GM21528 (cell line): ENCODE results near the gene EPHB2.
"Not testable (repeated sequence)": the region's sequence is repeated elsewhere in the genome, so short reads cannot be mapped to it uniquely, and the experiment has no call there.

ENCODE experiments used
- ATAC-seq: cut with Tn5 transposase; IDR thresholded peaks from one replicate; pipeline ENCODE4 v1.9.1; 2021; ENCODE audit warnings: mild to moderate bottlenecking, moderate library complexity; ENCODE audit not compliant: unreplicated experiment, low FRiP score

EPHB2 gene

DNA sequence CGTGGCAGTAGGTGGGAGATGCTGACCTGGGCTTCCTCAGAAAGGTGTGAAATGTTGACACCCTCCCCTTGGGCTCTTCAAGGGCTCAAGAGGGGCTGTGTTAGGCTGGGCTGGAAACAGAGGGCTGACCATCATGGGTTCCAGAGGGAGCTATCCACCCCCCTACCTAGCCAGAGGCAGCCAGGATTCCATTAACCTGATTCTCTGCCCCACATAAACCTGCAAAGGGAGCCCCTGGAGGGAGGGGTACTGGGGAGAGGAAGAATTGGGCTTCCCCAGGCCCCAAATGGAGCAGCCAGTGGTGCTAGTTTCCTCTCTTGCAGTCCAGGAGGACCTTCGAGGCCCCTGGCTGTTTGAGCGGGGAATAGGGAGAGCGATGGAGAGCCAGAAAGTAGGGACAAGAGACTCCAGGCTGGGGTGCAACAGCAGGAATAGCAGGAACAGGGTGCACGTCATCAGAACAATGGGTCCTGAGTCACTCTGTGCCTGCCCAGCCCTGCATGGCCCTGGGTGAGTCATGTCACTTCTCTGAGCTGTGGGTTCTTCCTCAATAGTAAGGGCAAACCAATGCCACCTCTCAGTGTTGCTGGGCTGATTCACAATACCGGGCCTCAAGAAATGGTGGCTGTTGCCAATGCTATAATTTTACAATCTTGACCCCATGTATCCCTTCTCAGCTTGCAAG lies 121.2 kb downstream of the EPHB2 start:
- ATAC-seq: no peak

DNA sequence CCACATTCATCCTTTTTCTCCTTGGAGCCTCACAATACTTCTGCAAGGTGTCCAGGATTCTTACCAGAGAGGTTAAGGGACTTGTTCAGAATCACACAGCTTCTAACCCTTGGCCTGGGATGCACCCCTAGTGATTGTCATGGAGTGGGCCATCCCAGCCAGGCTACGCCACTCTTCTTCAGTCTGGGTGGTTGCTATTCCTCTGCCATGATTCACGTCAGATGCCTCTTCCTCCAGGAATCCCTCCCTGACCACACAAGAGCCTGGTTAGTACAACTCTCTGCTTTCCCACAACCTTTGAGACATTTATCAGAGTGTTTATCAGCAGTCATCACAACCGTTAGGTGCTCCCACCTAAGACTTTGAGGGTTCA lies 121.8 kb downstream of the EPHB2 start:
- ATAC-seq: no peak

DNA sequence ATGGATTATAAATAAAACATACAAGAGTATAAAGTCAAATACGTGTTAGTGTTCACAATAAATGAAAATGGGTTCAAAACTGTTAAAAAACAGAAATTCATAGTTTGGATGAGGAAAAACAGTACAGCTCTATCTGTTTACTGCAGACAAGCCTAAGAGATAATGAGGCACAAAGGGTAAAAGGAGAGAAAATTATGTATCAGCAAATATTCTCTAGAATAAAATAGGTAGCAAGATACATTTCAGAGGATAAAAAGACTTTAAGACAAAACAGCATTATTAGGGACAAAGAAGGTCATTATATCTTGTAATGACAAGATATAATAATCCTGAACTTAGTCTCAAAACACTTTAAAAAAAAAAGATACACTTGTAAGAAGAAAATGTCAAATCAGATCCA lies 123.1 kb downstream of the EPHB2 start:
- no peak for ATAC-seq

DNA sequence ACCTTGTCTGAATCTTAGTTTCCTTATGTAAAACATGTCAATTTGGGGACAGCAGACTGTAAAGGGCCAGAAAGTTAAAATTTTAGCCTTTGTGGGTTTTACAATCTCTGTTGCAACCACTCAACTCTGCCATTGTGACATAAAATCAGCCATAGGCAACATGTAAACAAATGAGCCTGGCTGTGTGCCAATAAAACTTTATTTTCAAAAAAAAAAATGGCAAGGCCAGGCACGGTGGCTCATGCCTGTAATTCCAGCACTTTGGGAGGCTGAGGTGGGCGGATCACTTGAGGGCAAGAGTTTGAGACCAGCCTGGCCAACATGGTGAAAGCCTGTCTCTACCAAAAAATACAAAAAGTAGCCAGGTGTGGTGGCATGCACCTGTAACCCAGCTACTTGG lies 123.8 kb downstream of the EPHB2 start:
- not testable (repeated sequence) for ATAC-seq

DNA sequence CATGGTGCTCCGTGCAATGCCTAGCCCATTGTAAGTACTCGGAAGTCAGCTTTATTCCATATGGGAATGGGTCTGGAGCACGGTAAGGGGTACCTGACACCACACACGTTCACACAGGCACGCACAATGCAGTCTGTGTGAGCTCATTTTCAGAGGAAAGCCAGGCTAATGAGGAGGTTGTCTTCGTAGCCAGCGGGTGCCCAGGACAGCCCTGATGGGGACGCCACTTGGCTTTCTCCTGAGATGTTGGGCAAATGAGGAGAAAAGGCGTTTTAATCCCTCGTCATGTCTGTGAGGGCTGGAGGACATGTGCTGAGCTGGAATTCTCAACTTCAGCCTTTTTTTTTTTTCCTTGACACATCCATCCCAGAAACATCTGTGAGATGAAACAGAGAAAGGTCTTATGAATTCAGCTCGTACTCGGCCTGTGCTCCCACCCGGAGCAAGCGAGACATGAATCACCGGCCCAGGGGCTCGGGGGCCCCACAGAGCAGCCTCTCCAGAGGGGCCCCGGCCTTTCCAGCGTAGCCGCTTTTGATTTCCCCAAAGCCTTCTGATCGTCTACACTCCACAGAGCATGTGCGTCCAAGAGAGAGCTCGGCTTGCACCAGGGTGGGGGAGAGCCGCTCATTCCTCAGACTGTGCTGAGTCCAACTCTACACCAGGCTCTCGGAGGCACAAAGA lies 125.1 kb downstream of the EPHB2 start:
- no peak for ATAC-seq

DNA sequence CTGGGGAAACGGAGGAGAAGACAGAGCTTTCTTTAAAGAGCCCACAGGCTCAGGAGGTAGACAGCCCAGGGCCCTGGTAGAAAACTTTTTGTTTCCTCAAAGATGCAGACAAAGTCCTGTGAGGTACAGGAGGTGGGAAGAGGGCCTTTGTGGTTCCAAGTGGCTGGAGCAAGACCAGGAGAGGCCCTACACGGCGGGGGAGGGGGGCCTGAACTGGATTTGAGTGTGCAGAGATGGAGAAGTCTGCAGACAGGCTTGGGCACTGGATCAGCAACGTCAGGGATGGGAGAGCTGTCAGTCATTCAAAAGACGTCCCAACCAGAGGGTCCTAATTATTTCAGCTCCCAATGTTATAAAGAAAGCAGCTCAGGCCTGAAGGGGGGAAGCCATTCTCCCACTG lies 126.2 kb downstream of the EPHB2 start:
- no peak for ATAC-seq

DNA sequence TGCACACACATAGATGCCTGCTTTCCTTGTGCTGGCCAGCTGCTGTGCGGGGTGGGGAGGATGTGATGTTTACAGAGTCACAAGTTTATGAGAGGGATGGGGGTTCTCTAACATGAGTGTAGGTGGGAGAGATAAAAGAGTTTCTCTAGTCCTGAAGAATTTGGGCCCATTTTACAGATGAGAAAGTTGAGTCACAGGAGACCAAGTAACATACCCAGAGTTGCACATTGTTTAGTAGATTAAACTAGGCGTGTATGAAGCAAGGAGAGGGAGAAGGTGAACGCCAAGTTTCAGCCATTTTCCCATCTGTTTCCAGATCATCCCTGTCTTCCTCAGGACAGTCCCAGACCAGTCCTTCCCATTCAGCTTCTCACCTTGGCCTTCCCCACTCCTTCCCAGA lies 126.7 kb downstream of the EPHB2 start:
- no peak for ATAC-seq

DNA sequence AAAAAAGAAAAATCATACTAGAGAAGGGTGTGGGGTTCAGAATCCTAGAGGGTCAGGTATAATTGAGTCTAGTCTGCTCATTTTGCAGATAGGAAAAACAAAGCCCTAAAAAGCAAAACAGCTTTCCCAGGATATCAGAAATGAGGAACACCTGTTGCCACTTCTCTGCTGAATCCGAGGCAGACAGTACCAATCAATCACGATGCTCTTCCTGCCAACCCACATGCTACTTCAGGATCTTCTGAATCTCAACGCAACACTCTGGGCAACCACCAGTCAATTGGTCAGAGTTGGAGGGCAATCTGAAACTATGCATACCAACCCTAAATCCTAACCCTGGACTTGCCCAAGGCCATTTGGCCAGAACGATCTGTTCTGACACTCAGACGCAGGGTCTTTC lies 128.3 kb downstream of the EPHB2 start:
- ATAC-seq: no peak

DNA sequence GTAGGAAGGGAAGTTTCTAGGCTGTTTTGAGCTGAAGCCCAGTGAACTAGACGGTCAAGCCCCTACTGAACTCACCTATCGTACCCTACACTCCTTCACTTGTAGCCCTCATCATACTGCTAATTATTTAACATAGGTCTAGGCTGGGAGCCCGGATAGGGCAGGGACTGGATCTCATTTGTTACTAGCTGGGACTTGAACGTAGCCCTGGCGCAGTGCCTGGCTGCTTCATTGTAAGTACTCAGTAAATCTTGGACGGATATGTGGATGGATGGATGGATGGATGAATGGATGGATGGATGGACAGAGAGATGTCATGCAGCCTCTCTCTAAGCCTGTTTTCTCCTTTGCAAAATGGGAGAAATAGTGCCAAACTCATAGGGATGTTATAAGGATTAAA lies 129.2 kb downstream of the EPHB2 start:
- ATAC-seq: no peak

DNA sequence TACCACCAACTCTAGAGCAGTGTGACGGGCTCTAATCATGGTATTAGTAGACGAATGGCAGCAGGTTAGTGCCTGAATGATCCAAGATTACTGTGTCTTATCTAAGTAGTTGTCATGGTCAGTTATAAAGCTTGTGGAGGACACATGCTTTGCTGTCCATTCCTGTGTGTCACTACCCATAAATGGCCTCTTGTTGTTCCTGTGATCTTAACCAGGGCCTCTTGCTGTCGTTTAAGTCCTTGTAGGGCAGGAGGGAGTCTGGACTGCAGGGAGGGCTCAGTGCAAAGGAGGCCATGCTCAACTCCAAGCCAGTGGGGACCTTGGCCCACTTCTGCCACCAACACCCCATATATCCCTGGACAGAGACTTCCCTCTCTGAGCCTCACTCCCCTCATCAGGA lies 130.5 kb downstream of the EPHB2 start:
- no peak for ATAC-seq

DNA sequence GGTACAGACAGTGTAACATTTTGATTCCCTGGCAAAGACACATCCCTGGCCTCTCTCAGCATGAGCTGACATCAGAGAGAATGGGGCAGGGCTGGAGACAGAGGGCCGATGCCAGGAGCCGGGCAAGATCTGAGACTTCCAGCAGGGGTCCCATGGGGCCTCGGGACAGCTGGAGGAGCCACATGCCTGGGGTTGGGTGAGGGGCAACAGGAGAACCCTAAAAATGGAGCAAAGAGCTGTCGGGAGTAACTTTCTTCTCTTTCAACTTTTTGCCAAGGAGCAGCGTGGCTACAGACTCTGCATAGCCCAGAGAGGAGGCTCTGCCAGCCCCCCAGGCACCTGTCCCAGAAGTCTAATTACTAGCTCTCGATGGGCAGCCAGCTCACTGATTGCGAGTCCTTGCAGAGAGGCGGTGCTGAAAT lies 131.2 kb downstream of the EPHB2 start:
- ATAC-seq: no peak

DNA sequence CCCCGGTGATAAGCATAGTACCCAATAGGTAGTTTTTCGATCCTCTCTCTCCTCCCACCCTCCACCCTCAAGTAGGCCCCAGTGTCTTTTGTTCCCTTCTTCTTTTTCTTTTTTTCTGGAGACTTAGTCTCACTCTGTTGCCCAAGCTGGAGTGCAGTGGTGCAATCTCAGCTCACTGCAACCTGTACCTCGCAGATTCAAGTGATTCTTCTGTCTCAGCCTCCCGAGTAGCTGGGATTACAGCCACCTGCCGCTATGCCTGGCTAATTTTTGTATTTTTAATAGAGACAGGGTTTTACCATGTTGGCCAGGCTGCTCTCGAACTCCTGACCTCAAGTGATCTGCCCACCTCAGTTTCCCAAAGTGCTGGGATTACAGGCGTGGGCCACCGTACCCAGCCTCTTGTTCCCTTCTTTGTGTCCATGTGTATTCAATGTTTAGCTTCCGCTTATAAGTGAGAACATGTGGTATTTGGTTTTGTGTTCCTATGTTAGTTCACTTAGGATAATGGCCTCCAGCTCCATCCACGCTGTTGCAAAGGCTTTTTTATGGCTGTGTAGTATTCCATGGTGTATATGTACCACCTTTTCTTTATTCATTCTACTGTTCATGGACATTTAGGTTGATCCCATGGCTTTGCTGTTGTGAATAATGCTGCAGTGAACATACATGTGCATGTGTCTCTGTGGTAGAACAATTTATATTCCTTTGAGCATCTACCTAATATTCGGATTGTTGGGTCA lies 133.0 kb downstream of the EPHB2 start:
- ATAC-seq: not testable (repeated sequence)

DNA sequence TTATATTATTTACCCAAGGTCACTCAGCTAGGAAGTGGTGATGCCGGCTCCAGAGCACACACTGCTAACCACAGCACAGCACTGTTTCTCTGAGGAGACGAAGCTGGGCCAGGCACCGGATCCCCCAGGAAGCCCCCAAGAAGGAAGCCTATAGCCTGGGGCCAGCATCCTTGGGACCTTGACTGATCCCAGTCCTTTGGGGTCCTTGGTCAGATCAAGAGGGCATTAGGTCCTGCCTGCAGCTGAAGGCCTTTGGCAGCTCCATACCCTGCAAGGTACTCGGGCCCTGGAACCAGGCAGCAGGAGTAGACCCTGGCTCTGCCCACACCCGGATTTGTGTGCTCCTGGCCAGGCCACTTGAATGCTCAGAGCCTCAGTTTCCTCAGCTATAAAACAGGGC lies 134.0 kb downstream of the EPHB2 start:
- ATAC-seq: no peak

DNA sequence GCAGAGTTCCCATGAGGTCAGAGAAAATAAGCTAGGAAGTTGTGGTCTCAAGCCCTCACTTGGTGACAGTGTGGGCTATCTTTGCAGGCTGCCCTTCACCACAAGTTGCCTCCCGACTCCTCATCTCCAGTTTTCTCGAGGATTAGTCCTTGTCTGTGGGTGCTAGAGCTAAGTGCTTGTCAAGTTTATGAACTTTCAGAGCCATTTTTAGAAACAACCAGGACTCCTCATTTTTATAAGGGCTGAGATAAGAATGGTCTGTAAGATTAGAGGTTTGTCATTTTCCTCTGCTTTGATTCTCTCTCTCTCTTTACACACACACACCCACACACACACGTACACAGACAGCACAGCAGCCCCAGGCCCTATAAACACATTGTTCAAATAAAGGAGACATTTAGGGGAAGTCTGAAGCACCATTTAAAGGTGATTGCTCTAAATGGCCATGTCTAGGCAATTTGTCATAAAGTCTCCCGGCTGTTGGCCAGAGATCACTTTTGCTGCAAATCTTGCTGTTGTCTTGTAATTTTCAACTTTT lies 134.8 kb downstream of the EPHB2 start:
- ATAC-seq: no peak

DNA sequence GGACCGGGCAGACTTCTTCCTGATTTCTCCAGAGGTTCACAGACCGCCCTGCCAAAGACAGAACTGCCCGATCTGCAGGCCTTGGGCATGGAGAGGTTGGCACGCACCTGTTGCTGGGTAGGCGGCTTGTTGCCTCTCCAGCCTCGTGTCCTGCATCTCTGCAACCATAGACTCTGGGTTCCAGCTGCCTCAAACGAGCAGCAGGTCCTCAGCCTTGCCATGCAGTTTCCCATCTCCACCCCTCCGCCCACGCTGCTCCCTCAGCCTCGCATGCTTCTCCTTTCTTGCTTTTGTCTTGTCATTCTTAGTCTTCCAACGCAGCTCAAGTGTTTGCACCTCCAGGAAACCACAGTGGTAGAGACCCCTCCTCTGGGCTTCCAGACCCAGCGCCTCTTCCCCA lies 135.8 kb downstream of the EPHB2 start:
- no peak for ATAC-seq

DNA sequence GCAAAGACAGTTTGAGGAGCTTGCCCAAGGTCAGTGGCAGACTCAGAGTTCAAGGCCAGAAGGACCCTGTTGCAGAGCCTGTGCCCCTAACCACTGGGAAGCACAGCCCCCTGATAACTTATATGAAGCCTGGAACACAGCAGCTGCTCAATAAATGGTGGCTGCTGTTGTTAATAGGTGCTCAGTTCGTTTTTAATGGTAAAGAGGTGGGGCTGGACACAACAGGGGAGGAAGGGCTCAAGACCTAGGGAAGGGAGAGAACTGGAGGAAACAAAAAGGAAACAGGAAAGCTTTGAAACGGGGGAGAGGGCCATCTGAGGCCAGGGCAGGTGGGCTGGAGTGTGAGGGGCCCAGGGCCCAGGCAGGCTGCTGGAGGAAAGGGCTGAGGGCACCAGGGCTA lies 136.6 kb downstream of the EPHB2 start:
- no peak for ATAC-seq

DNA sequence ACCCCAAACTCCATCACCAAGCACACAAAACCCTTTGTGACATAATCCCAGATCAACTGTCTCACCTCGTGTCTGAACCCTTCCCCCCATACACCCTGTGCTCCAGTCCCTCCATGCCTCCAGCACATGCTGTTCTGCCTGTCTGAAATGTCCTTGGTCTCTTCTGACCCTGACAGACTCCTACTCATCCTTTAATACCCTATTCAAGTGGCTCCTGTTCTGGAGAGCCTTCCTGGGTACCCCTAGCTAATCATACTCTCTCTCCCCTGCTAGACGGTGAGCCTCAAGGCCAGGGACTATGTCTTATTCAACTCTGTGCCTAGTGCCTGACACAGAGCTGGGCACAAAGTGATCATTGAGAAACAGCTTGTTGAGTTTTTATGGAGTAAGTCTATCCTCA lies 137.1 kb downstream of the EPHB2 start:
- no peak for ATAC-seq

DNA sequence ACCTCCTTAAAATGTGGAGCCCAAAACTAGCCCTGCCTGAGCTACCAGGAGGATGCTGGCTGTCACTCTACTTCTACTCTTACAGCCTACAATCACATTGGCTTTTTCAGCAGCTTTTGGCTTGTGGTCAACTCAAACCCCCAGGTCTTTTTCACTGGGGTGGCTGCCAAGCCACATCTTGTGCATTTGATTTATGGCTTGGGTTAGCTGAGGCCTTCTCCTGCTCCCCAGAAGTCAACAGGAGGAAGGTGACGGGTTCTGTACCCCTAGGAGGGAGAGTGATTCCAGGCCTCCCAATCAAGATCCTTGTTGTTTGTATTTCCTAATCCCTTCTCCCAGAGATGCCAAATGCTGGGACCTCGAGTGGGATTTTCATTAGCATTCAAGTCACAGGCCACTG lies 137.8 kb downstream of the EPHB2 start:
- ATAC-seq: no peak

DNA sequence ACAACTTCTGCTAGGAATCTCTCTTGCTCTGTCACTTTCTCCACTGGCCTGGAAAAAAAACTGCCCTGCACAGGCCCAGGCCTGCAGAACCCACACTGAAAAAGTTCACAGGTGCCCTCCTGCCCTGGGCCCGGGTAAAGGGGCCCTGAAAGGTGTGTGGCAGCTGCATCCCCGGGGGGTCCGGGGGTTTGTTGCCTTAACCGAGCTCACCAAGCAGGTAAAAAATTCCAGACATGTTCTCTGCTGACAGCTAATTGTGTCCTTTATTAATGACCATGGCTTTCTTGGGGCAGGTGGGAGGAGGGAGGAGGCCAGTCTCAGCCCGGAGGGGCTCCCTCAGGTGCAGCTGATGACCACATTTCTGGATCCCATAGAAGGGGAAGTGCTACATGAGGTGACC lies 139.1 kb downstream of the EPHB2 start:
- ATAC-seq: no peak

DNA sequence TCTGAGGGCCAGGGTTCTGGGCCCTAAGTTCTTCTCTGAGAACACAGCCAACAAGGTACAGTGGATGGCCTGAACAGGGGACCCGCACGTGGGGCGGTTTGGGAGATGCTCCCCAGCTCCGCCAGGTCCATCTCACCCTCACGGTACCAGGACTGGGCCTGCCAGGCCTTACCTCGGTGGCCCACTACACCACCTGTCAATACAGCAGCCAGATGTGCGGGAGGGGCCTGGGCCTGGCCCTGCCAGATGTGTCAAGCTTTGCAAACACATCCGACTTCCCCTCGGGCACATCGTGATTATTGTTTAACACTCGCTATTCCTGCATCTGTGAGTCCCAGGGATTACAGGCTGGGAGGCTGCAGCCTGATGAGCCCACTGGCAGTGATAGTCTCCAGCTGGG lies 139.6 kb downstream of the EPHB2 start:
- ATAC-seq: no peak

DNA sequence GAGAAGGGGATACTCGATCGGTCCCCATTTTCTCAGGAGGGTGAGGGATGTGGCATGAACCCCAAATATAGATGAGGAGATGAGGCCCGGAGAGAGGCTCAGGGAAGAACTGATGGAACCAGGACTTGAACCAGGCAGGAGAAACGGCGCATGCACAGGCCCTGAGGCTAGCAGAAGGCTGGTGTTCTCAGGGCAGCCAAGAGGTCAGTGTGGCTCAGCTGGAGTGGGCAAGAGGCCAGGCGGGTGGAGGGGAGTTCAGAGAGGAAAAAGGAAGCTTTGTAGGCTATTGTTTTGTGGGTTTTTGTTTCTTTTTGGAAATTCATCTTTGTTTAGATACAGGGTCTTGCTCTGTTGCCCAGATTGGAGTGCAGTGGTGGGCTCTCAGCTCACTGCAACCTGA lies 140.0 kb downstream of the EPHB2 start:
- no peak for ATAC-seq

DNA sequence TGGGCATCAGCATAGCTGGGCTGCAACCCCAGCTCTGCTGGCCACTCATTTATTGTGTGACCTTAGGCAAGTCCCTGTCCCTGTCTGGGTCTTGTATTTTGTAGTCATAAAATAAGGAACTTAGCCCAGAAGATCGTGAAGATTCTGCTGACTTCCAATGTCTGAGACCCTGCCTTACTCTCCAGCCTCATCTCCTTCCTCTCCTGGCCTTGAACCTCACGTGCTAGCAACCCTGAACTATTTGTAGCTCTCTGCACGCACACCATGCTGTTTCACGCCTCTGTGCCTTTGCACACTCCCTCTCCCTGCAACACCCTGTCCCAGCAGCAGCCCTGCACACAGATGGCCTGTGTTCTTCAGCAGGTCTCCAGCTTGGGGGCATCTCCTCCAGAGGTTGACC lies 140.9 kb downstream of the EPHB2 start:
- ATAC-seq: no peak
